HG03064 (cell line): ENCODE results near the gene VTI1A.

Experiments
- ATAC-seq: cut with Tn5 transposase; IDR thresholded peaks from one replicate; pipeline ENCODE4 v1.9.1; 2021; ENCODE audit warnings: low read depth; ENCODE audit not compliant: unreplicated experiment

VTI1A gene

DNA sequence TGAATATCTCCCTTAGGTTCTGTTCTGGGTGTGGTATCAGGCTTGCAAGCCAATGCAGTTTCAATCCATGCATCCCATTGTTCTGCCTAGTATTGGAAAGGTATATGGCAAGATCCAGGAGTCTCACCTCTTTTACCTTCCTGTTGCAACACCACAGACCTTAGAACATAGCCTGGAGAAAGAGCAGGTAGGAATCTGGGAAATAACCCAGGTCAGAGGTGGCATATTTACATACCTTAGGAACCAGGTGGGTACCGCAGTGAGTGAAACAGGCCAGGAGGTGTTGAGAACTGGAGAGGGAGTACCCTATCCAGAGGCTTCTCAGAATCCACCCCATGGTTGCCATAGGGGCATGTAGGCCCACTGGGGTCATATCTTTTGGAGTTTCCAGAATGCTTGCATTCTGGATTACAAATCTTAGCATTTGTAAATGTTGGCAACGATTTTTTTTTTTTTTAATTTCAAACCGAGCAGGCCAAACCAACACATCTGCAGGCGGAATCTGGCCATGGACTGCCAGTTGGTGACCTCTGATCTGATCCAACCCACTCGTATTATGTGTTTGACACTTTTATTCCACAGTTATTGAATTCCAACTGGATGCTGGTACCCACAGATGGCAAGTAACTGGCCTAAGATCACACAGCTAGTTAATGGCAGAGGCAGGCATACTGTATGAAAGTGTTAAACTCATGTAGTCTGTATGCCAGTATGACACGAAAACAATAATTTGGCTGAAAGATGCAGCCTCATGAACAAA, 322.8 kb downstream of the VTI1A start:
- no peak for ATAC-seq

DNA sequence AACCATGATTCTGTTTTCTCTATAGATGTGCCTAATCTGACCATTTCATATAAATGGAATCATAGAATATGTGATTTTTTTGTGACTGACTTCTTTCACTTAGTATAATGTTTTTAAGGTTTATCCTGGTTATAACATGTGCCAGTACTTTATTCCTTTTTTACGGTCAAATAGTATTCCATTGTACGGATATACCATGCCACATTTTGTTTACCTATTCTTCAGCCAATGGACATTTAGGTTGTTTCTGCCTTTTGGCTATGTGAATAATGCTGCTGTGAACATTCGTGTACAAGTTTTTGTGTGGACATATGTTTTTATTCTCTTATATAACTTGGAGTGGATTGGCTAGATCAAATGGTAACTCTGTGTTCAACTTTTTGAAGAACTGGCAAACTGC, 324.7 kb downstream of the VTI1A start:
- no peak for ATAC-seq

DNA sequence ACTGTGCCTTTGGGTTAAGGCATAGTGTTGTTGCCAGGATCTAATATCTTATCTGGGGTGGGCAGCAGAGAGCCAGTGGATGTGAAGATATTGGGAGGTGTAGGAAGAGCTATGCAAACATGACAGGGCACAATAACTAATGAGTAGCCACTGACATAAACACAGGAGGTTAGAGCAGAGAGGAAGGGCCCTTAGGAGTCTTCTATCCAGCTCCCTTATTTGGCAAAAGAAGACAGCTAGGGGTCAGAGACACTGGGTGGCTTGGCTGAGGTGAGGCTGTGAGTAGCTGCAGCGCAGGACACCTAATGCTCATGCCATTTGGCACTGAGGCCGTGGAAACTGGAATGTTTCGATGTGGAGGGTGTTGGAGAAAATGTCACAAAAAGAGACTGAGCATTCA, 326.8 kb downstream of the VTI1A start:
- ATAC-seq: no peak

DNA sequence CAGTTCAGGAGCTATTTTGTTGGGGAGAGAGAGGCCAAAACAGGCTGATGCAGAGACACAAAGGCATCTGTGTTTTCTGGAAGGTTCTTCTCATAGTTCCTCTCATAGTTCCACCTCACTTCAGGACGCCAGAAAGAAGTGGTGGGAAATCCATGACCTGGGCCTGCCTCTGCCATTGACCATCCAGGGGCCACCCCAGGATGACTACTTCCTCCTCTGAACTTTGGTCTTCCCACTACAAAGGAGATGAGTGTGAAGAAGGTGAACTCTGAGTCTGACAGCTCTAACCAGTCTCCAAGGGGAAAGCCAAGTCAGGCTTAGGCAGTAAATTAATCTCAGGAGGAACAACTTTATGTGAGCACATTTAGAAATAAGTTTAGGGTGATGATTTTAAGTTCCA, 327.2 kb downstream of the VTI1A start:
- ATAC-seq: no peak

DNA sequence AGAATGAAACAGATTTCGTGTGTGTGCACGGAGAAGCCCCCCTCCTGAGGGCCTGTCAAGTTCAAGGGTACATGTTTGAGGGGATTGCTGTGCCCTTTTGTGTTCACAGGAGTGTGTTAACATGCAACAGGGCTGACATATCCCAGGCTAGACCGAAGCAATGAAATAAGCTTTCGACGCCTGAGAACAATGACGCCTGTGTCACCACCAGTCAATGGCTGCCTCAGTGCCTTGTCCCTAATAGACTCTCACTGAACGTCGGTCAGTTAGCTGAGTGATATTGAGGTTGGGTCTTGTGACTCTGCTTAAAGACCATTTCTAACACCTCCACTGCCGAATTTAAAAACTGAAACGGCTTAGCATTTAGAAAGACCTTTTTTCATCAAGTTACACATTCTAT, 327.8 kb downstream of the VTI1A start:
- ATAC-seq: no peak

DNA sequence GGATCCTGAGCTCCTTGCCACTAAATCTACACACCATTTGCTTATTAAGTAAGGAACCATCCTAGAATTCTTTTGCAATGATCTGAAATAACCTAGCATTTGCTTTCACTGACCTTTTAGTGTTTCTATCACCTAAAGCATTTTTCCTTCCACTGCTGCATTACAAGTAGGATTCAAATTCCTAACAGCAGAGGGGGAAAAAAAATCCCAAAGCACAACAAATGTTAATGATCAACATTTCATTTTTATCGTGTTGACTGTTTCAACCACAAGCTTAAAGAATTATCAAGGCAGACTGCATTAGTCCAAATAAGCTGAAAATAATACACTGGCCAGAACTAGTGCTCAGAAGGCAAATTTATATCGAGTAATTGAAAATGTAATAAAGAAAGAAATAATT, 328.4 kb downstream of the VTI1A start:
- no peak for ATAC-seq

DNA sequence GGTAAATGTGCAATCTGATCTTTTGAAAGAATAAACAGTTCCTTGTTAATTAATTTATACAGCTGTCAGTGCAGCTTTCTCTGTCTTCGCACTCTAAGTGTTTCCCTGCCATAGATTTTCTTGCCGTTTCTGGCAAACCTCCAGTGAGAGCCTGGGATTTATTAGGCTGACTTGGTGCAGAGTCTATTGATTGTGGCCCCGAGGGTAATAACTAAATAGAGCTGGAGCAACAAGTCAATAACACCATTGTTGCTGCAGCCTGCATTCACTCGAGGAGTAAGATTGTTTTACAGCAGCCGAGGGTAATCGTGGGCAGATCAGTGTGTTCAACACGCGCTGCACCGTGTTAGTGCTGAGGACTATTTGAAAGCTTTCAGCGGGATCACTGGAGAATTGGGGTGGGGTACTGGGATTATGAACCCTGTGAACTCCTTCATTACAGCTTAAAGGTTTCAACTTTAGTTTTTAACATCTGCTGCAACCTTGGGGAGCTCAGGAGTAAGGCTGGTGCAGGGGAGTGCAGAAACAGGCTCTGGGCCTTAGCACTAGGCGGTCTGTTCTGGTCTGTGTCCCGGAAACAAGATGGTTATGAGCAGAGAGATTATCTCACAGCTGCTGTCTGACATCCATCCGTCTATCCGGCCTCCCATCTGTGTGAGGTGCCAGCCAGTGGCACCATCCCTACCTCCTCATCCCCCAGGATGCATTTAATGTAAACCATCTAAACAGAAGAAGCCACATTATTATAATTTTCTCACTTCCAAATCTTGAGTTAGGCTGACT, 329.1 kb downstream of the VTI1A start:
- no peak for ATAC-seq

DNA sequence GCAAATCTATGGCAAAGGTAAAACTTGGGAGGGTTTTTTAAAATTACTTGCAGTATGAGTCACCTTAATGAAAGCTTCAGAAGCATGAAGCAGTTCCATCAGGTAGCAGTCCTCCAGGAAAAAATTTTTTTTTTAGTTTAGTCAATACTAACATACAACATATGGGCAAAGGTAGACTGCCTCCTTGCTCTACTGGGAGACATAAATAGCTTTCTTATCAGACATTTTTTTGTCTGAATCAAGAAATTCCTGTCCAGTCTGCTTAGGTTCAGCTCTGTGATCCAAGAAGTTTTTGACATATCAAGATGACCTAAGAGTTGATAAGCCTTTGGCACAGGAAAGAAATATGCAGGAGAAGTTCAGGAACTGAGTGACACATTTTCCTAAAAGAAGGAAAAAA, 331.6 kb downstream of the VTI1A start:
- no peak for ATAC-seq

DNA sequence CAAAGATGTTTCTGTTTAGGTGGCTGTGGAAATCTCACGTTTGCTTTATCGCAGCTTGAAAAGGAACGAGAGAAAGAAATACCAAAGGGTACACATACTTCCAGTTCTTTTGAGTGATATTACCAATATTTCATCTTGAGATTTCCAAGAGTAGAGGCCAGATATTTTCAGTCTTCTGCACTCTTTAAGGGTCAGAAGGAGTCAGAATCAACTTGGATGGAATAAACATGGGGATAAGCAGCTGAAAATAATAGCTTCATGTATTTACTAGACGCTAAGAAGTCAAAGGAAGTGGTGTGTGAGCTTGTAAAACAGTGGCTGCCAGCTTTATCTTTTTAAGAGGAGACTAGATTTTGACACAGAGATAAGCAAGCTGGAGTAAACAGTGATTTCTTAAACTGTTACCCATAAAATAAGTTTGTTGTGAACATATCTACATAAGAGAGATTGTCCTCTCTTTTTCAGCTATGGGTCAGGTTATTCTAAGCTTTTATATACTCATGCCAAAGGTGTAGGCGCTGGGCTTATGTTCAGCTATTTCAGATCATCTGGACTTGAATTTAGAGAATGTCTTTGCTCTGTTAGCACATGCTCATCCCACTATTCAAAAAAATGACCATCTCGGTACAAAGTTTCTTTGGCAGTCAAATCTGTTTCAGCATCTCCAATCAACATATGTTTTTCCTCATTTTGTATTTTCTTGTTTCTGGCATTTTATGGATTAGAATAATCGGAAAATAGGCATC, 332.2 kb downstream of the VTI1A start:
- ATAC-seq: no peak

DNA sequence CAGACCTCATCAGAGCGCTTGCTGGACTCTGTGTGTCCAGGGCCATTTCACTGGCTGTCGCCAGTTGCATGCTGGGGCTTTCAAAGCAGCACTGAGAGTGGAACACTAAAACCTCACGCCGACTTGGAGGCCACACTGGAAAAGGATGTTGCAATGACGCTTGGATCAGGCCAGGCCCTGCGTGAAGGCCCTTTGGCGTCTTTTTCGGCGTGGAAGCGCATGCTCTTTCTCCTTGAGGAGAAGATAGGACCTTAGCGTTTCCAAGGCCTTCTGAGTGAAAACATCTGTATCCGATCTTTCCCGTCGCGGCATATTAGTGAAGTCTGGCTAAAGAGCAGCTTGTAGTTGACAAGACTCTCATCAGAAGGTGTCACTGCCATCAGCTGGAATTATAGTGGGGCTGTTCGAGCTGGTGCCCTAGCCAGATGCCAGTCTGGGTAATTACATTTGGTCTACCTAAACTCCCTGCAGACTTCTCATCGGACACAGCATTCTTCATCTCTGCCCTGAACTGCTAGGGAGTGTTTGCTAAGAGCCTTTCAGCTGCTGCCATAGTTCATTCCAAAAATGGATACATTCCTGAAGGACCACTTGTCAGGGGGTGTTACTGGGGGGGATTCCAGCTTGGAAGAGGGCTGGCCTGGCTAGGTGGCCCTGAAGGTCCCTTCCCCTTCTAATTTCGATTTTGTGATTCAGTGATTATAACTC, 335.3 kb downstream of the VTI1A start:
- ATAC-seq: no peak

DNA sequence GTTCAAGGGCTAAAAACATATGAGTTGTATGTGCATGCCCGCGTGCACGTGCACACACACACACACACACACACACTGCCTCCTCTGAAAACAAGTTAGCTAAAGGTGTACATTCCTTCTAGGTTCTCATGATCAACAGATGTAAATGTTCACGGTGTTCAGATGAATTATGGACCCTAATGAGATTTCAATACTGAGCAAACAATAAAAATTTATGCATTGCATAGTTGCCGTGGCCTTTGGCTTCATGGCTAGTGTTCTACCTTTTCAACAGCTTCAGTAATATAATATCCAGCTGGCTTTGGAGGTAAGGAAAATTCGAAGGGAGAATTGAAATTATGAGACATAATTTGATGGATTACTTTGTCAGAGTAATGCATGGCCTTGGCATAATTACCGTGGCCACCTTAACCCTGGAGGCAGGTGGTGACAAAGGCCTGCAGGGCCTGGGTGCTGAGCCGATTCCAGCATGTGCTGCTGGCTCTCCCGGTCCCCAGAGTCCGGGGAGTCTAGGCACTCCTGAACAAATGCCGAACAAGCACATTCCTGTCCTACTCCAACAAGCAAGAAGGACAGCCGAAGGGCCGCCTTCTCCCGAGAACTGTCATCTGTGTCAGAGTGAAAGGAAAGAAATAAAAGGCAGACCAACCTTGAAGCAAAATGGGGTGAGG, 336.5 kb downstream of the VTI1A start:
- no peak for ATAC-seq

DNA sequence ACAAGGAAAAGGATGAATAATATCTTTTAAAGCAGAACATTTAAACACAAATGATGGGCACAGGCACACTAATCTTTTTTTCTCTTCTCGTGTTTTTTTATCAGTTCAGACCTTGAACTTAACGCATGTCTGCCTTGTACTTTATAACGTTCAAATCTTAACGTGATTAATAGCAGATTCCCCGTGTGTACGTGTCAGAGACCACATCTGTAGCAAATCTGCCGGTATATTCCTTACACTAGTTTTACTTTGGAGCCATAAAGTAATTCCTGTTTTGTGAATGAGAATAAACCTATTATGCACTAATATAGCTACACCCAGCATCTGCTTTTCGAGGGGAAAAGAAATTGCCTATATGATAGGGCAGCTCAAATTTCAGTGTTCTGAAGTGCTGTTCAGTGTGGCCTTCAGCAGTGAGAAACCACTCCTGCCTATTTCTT, 337.0 kb downstream of the VTI1A start:
- no peak for ATAC-seq

DNA sequence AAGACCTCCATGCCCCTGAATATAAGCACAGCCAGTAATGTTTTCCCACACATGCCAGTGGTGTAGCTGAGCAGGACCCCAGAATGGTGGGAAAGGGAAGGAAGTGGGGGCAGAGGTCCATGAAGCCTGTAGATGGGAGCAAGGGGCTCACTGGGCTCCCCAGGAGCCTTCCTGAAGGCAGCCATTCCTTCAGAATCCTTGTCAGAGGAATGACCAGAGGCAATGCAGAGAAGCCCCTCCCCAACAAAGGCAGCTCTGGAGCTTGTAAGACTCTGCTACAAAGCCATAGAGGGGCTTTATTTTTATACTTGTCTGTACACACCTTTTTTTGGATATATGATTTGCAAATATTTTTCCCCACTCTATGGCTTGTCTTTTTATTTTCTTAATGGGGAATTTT, 338.1 kb downstream of the VTI1A start:
- ATAC-seq: no peak

DNA sequence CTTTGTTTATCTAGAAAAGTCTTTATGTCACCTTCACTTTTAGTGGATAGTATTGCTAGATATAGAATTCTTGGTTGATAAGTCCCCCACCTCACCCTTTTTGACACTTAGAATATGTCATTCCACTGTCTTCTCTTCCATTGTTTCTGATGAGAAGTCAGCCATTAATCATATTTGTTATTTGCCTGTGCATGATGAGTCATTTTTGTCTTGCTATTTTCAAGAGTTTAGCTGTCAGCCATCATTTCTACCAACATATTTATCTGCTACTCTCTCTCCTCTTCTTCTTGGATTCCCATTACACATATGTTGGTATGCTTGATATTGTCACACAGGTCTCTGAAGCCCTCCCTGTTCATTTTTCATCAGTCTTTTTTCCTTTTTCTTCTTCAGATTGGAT, 342.2 kb downstream of the VTI1A start:
- ATAC-seq: no peak

DNA sequence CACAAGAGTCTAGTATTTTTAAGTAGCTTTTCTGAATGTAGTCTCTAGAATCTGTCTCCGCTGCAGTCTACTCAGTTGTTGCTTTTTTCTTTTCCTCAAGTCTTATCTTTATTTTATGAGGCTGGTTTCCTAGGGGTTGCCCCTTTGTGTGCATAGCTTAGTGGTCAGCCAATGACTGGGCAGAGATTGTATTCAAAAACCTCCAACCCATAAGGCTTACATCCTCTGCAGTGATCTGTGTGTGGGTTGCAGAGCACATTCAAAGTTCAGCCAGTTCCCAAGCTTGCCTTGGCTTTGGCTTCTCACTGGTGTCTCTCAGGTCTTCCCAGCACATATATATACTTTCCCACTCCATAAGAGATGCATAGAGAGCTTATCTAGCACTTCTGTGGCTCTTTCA, 343.0 kb downstream of the VTI1A start:
- no peak for ATAC-seq

DNA sequence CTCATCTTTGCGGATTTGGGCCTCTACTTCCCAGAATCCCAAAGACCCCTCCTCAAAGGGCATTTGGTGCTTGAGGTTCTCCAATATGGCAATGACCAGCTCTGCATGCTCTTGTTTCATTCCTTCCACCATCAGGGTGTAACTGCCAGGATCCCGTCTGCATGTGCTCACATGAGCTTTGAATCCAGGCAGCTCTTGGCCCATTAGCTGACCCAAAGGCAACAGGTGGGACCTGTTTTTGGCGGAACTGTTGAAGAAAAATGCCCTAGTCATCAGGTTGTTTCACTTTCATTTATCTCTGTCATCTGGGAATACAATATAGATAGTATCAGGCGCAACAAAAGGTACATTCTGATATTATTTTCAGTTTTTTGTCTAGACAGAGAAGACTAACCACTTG, 343.9 kb downstream of the VTI1A start:
- no peak for ATAC-seq

DNA sequence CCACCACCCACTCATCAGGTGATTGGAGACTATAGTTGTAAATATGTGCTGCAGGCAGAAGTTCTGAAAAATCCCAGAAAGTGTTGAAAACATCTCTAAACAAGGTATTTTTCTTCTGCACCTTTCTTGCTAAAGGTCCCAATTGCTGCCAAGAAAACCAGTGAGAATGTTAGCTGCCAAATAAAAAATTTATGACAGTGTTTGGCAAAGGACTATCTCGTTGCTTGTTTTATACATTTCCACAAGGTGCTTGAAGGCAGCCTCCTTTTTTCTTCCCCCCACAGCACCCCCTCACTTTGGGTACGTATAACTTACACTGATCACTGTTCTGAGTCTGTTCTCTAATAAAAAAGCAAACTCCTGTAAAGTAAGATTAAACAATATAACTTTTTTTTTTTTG, 344.4 kb downstream of the VTI1A start:
- no peak for ATAC-seq

DNA sequence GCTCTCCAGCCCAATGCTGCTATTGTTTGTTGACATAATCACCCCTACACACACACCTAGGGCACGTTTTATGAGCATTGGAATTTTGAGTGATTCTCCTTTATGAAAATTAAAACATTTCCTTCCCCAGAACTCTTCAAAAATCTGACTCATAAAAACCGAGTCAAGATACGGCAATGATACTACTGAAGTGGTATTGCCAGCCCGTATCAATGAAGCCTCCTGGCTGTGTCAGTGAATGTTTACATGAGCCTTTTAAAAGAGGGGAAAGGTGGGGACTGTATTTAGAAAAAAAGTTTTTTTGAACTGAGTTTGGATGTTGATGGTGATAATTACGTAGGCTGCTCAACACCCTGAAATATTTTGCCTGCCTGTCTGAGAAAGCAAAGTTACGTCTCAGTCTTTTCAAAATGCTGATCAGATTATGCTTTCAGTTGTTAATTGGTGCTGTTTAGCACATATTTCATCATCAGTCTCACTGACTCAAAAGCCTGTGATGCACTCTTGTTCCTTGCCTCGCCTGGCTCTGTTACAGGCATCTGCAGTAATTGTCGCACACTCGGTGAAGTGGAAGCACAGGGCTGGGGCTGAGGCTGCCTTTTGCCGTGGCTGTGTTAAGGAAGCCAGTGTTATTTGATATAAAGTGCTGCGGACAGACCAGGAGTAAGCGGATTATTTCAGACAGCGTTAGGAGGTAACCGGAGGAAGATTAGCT, 345.6 kb downstream of the VTI1A start:
- no peak for ATAC-seq

DNA sequence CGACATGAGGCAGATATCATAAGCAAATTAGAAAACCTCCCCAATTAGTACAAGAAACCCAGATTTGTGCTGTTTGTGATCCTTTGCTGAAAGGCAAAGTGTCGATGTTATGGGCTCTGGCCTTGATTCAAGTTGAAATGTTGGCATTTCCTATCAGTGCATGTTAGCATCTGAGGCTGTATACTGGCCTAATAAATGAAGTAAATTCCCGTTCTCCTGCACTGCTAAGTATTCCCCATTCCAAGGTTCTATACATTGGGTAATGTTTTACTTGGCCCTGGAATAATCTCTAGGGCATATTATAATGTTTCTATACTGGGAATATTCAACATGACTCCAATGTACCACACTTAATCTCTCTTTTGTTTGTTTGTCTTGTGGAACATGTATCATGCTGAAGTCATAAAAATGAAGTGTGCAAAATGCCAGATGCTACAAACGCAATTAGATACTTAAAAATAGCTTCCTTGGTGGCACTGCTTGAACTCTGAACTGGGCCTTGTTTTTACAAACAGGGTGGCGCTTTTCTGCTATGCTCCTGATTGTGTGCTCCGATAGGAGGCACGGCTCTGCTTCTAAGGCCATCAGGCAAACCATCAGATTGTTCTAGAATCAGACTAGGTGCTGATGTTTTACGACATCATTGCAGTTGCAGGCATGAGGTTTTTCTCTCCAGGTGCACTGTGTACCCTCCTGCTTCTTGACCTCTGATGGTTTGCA, 346.3 kb downstream of the VTI1A start:
- ATAC-seq: no peak
